Natural killer cell (primary cell): ENCODE results near the gene FTO. TPM values are rescaled to one million over a fixed set of nuclear protein-coding genes. Genes with fewer than 3 reads are reported as not detected.
A peak's percentile ranks its signal among the peaks of the same experiment; 100 is the strongest.

ENCODE experiments used
- ATAC-seq, 3 donors: fragments of 150-1000 bp in 2 of 3; fragments of 200-7000 bp in 1 of 3; cut with Tn5 transposase; 1 replicate in 1 of 3; 2 replicates in 2 of 3; pipeline ENCODE4 v1.10.0; 2021; ENCODE audit warnings: mild to moderate bottlenecking in 2 of 3, moderate library complexity in 2 of 3
- DNase-seq, 2 donors: peaks; one replicate each; pipeline versions ENCODE4 v3.0.0 to v3.0.0-alpha.2; 2013 to 2021; ENCODE audit warnings: mixed read lengths in 1 of 2
- H3K27ac ChIP-seq: one replicate; pipeline ENCODE4 v1.5.1; 2013; ENCODE audit warnings: mild to moderate bottlenecking, low read length
- H3K27me3 ChIP-seq: one replicate; pipeline ENCODE4 v1.6.1; 2013; ENCODE audit warnings: low read length; ENCODE audit not compliant: control insufficient read depth, insufficient read depth
- H3K36me3 ChIP-seq: one replicate; pipeline ENCODE4 v1.6.1; 2013; ENCODE audit warnings: low read length; ENCODE audit not compliant: control insufficient read depth, insufficient read depth
- H3K4me1 ChIP-seq: one replicate; pipeline ENCODE4 v1.6.1; 2013; ENCODE audit warnings: low read length; ENCODE audit not compliant: control insufficient read depth, insufficient read depth
- H3K4me3 ChIP-seq: one replicate; pipeline ENCODE4 v1.5.1; 2013; ENCODE audit warnings: low read length
- H3K9me3 ChIP-seq: one replicate; pipeline ENCODE4 v1.6.1; 2013; ENCODE audit warnings: low read length; ENCODE audit not compliant: control insufficient read depth, insufficient read depth
- H3K27ac Mint-ChIP-seq, 2 donors: one replicate each; pipeline ENCODE4 v1.8.0; 2022; ENCODE audit warnings: mild to moderate bottlenecking in 2 of 2, mixed read lengths in 2 of 2, moderate library complexity in 1 of 2
- H3K27me3 Mint-ChIP-seq, 2 donors: one replicate each; pipeline ENCODE4 v1.8.0; 2022; ENCODE audit warnings: low read depth in 2 of 2, mixed read lengths in 2 of 2
- H3K36me3 Mint-ChIP-seq: one replicate; pipeline ENCODE4 v1.8.0; 2022; ENCODE audit warnings: mixed read lengths
- H3K4me1 Mint-ChIP-seq, 2 donors: one replicate each; pipeline ENCODE4 v1.8.0; 2022; ENCODE audit warnings: mixed read lengths in 2 of 2
- H3K4me3 Mint-ChIP-seq: one replicate; pipeline ENCODE4 v1.8.0; 2022; ENCODE audit warnings: mild to moderate bottlenecking, moderate library complexity, mixed read lengths
- H3K9me3 Mint-ChIP-seq, 2 donors: one replicate each; pipeline ENCODE4 v1.8.0; 2022; ENCODE audit warnings: mixed read lengths in 2 of 2
- CTCF ChIP-seq: fragments of 200-600 bp; IDR thresholded peaks from one replicate; pipeline ENCODE4 v1.8.0; 2022; ENCODE audit warnings: antibody characterized with exemption
- WGBS: methylation state at CpG from one replicate; pipeline ENCODE4 v1.1.7; 2013; ENCODE audit warnings: missing lambda C conversion rate; ENCODE audit not compliant: insufficient coverage; 5-methylcytosine and 5-hydroxymethylcytosine counted together
- intact Hi-C: fragments of 100-400 bp; cut with micrococcal nuclease; formaldehyde crosslinking; loops from one replicate; pipeline ENCODE4 v1.14.2; 2022
- total RNA-seq, 4 donors: library from RNA; stranded (reverse); fragments of 120-200 nt in 1 of 4; gene quantifications; one replicate each; pipeline versions ENCODE4 v1.2.3 to v1.2.4, GENCODE V29; 2013 to 2022

FTO gene
- total RNA-seq, 3 donors from 2014 or later (not counting 1 experiment from before 2014, with no cell fraction given), result 55.4 to 70.5 (median 55.4) TPM

- no peaks in the 10 kb centered on the region for H3K36me3 Mint-ChIP-seq
- intact Hi-C loops, result no loop called here
- H3K4me3 Mint-ChIP-seq, result no peak overlapping the region
Observed at GRCh38 chr16:53925107-53925410, 221.1 kb downstream of the FTO start.

GRCh38 chr16:53925526-53925925 is 221.6 kb downstream of the FTO start:
- Histone ChIP-seq H3K36me3 (no peaks in the 10 kb centered on the region), H3K9me3 (no peaks in the 10 kb centered on the region), H3K27me3 (no peaks in the 10 kb centered on the region), H3K4me3 (no peak overlapping the region), H3K4me1 (no peaks in the 10 kb centered on the region), H3K27ac (no peak overlapping the region)
- Mint-ChIP-seq H3K36me3 (no peaks in the 10 kb centered on the region), H3K27ac (peak overlapping the region in 1 of 2 donors; percentile 46), H3K4me1 (peaks cover 18 to 20% of the 10 kb centered on the region in 2 donors), H3K27me3 (no peaks in the 10 kb centered on the region), H3K9me3 (no peaks in the 10 kb centered on the region), H3K4me3 (no peak overlapping the region)
- peak in 1 of 3 donors; percentile 21 for ATAC-seq
- intact Hi-C loops, result no loop called here
- WGBS, result 89% methylated on average over 3 of the region's 3 CpGs
- no peak for TF ChIP-seq CTCF
- no peak for DNase-seq

More at GRCh38 chr16:53925107-53925410, 221.1 kb downstream of the FTO start:
- peak overlapping the region in 1 of 2 donors; percentile 46 for H3K27ac Mint-ChIP-seq
- no peak overlapping the region for H3K27ac ChIP-seq
- no peaks in the 10 kb centered on the region for H3K9me3 Mint-ChIP-seq
- H3K9me3 ChIP-seq, result no peaks in the 10 kb centered on the region
- H3K36me3 ChIP-seq, result no peaks in the 10 kb centered on the region
- no peak overlapping the region for H3K4me3 ChIP-seq
- H3K4me1 Mint-ChIP-seq, result peaks cover 18 to 25% of the 10 kb centered on the region in 2 donors
- no peak for TF ChIP-seq CTCF
- DNase-seq, result no peak
- H3K27me3 Mint-ChIP-seq, result no peaks in the 10 kb centered on the region
- no peaks in the 10 kb centered on the region for H3K4me1 ChIP-seq
- no peaks in the 10 kb centered on the region for H3K27me3 ChIP-seq
- ATAC-seq, result peak in 1 of 3 donors; percentile 51
- WGBS, result 28% methylated on average over 1 of the region's 1 CpG

- DNase-seq (no peak), ATAC-seq (no peak)
- H3K27ac ChIP-seq, result no peak overlapping the region
- H3K4me3 Mint-ChIP-seq, result no peak overlapping the region
- 96% methylated on average over 4 of the region's 4 CpGs for WGBS
- no peaks in the 10 kb centered on the region for H3K27me3 Mint-ChIP-seq
- H3K36me3 Mint-ChIP-seq, result no peaks in the 10 kb centered on the region
- no peaks in the 10 kb centered on the region for H3K9me3 ChIP-seq
- H3K9me3 Mint-ChIP-seq, result no peaks in the 10 kb centered on the region
- TF ChIP-seq CTCF, result no peak
- no peak overlapping the region for H3K4me3 ChIP-seq
- intact Hi-C loops, result no loop called here
- peaks cover 18 to 19% of the 10 kb centered on the region in 2 donors for H3K4me1 Mint-ChIP-seq
- no peaks in the 10 kb centered on the region for H3K4me1 ChIP-seq
- no peak overlapping the region for H3K27ac Mint-ChIP-seq
- no peaks in the 10 kb centered on the region for H3K36me3 ChIP-seq
- H3K27me3 ChIP-seq, result no peaks in the 10 kb centered on the region
Observed at GRCh38 chr16:53926209-53926608, 222.3 kb downstream of the FTO start.

- ATAC-seq (no peak), DNase-seq (no peak)
- Mint-ChIP-seq H3K27me3 (no peaks in the 10 kb centered on the region), H3K36me3 (peaks cover 6% of the 10 kb centered on the region), H3K27ac (no peak overlapping the region), H3K9me3 (no peaks in the 10 kb centered on the region), H3K4me3 (no peak overlapping the region), H3K4me1 (no peaks in the 10 kb centered on the region)
- WGBS, result 83% methylated on average over 2 of the region's 2 CpGs
- Histone ChIP-seq H3K9me3 (no peaks in the 10 kb centered on the region), H3K27me3 (no peaks in the 10 kb centered on the region), H3K27ac (no peak overlapping the region), H3K4me3 (no peak overlapping the region), H3K36me3 (peaks cover 3% of the 10 kb centered on the region), H3K4me1 (no peaks in the 10 kb centered on the region)
- no peak for TF ChIP-seq CTCF
- intact Hi-C loops, result no loop called here
Observed at GRCh38 chr16:53932975-53933374, 229.0 kb downstream of the FTO start.
